ENCODE results near the gene CRPPA. TPM values are rescaled to one million over a fixed set of nuclear protein-coding genes. Genes with fewer than 3 reads are reported as not detected.
"Not testable (repeated sequence)": the region's sequence is repeated elsewhere in the genome, so short reads cannot be mapped to it uniquely, and the experiment has no call there.

CRPPA gene
- total RNA-seq, 1 donor from 2014 or later: 6.7 TPM

- DNase-seq (ENCODE audit: low read depth): no peak
Measured at GRCh38 chr7:16397501-16398145, 23.7 kb downstream of the CRPPA start.

GRCh38 chr7:16396766-16397500 is 24.4 kb downstream of the CRPPA start:
- DNase-seq (ENCODE audit: low read depth): no peak

GRCh38 chr7:16395121-16395520 is 26.2 kb downstream of the CRPPA start:
- DNase-seq (ENCODE audit: low read depth): no peak

GRCh38 chr7:16393862-16394422 is 27.4 kb downstream of the CRPPA start:
- no peak for DNase-seq (ENCODE audit: low read depth)

GRCh38 chr7:16392990-16393523 is 28.3 kb downstream of the CRPPA start:
- no peak for DNase-seq (ENCODE audit: low read depth)

- not testable (repeated sequence) for DNase-seq (ENCODE audit: low read depth)
Measured at GRCh38 chr7:16383786-16384185, 37.6 kb downstream of the CRPPA start.

- not testable (repeated sequence) for DNase-seq (ENCODE audit: low read depth)
Measured at GRCh38 chr7:16383103-16383502, 38.2 kb downstream of the CRPPA start.

Other genes starting within 250 kb of the CRPPA start
- gene SOSTDC1, start 44.2 kb upstream of the CRPPA start, total RNA-seq: 11.4 TPM in 1 of 2 replicates, not detected in the other
- not detected in 2 replicates for gene LRRC72, start 105.3 kb upstream of the CRPPA start, total RNA-seq
- gene ANKMY2, start 224.2 kb upstream of the CRPPA start, total RNA-seq: 35.4 and 52.0 TPM in 2 replicates
- gene BZW2, start 224.6 kb upstream of the CRPPA start, total RNA-seq: 93.6 and 144 TPM in 2 replicates